Measurements from ENCODE around the gene EMC1. TPM values are rescaled to one million over a fixed set of nuclear protein-coding genes. Genes with fewer than 3 reads are reported as not detected.
A peak's percentile ranks its signal among the peaks of the same experiment; 100 is the strongest.
"Not testable (repeated sequence)": the region's sequence is repeated elsewhere in the genome, so short reads cannot be mapped to it uniquely, and the experiment has no call there.

The EMC1 gene
- total RNA-seq, 2 donors from 2014 or later, result 39.3 to 63.0 TPM

GRCh38 chr1:19287436-19288185 lies 36.3 kb upstream of the EMC1 start:
- Histone ChIP-seq H3K27me3 (replicated peaks; ENCODE audit: insufficient read depth) (no peaks in the 10 kb centered on the region), H3K4me1 (ENCODE audit: control insufficient read depth in 1 of 2, low read depth in 2 of 2) (peaks cover 0 to 5% of the 10 kb centered on the region in 2 donors), H3K27ac (no peak overlapping the region), H3K36me3 (no peaks in the 10 kb centered on the region), H3K4me3 (no peak overlapping the region), H3K9me3 (no peaks in the 10 kb centered on the region)
- ATAC-seq (ENCODE audit: insufficient number of reproducible peaks, low FRiP score, low read depth), result no peak
- TF ChIP-seq CTCF (IDR thresholded peaks at IDR 0.05), result no peak
- no peak for DNase-seq (ENCODE audit: low spot score)

GRCh38 chr1:19285807-19286206 lies 34.5 kb upstream of the EMC1 start:
- H3K27ac ChIP-seq; H3K9me3 ChIP-seq; H3K27me3 ChIP-seq (replicated peaks; ENCODE audit: insufficient read depth); ATAC-seq (ENCODE audit: insufficient number of reproducible peaks, low FRiP score, low read depth); H3K4me3 ChIP-seq; H3K4me1 ChIP-seq (ENCODE audit: control insufficient read depth in 1 of 2, low read depth in 2 of 2); DNase-seq (ENCODE audit: low spot score); H3K36me3 ChIP-seq: not testable (repeated sequence)

GRCh38 chr1:19285366-19285765 lies 34.0 kb upstream of the EMC1 start:
- H3K36me3 ChIP-seq; DNase-seq (ENCODE audit: low spot score); H3K4me3 ChIP-seq; ATAC-seq (ENCODE audit: insufficient number of reproducible peaks, low FRiP score, low read depth); H3K4me1 ChIP-seq (ENCODE audit: control insufficient read depth in 1 of 2, low read depth in 2 of 2); H3K27ac ChIP-seq; H3K27me3 ChIP-seq (replicated peaks; ENCODE audit: insufficient read depth); H3K9me3 ChIP-seq: not testable (repeated sequence)

GRCh38 chr1:19284881-19285280 lies 33.6 kb upstream of the EMC1 start:
- Histone ChIP-seq H3K36me3 (no peaks in the 10 kb centered on the region), H3K9me3 (no peaks in the 10 kb centered on the region), H3K4me3 (no peak overlapping the region), H3K27ac (no peak overlapping the region), H3K27me3 (replicated peaks; ENCODE audit: insufficient read depth) (no peaks in the 10 kb centered on the region), H3K4me1 (ENCODE audit: control insufficient read depth in 1 of 2, low read depth in 2 of 2) (peaks cover 0 to 5% of the 10 kb centered on the region in 2 donors)
- ATAC-seq (ENCODE audit: insufficient number of reproducible peaks, low FRiP score, low read depth) (no peak), DNase-seq (ENCODE audit: low spot score) (no peak)
- no peak for TF ChIP-seq CTCF (IDR thresholded peaks at IDR 0.05)

GRCh38 chr1:19283891-19284290 lies 32.6 kb upstream of the EMC1 start:
- no peak overlapping the region for H3K27ac ChIP-seq
- no peak overlapping the region for H3K4me3 ChIP-seq
- DNase-seq (ENCODE audit: low spot score) (no peak), ATAC-seq (ENCODE audit: insufficient number of reproducible peaks, low FRiP score, low read depth) (no peak)
- H3K9me3 ChIP-seq, result no peaks in the 10 kb centered on the region
- no peaks in the 10 kb centered on the region for H3K36me3 ChIP-seq
- TF ChIP-seq CTCF (IDR thresholded peaks at IDR 0.05), result no peak
- no peaks in the 10 kb centered on the region for H3K27me3 ChIP-seq (replicated peaks; ENCODE audit: insufficient read depth)
- peaks cover 0 to 1% of the 10 kb centered on the region in 2 donors for H3K4me1 ChIP-seq (ENCODE audit: control insufficient read depth in 1 of 2, low read depth in 2 of 2)

- ATAC-seq (ENCODE audit: insufficient number of reproducible peaks, low FRiP score, low read depth), result no peak
- DNase-seq (ENCODE audit: low spot score), result no peak
- H3K36me3 ChIP-seq, result no peaks in the 10 kb centered on the region
Observed at GRCh38 chr1:19274636-19275035, 23.3 kb upstream of the EMC1 start.

GRCh38 chr1:19273844-19274531 lies 22.7 kb upstream of the EMC1 start:
- DNase-seq (ENCODE audit: low spot score), result not testable (repeated sequence)

More at GRCh38 chr1:19274636-19275035, 23.3 kb upstream of the EMC1 start:
- Histone ChIP-seq H3K9me3 (no peaks in the 10 kb centered on the region), H3K4me3 (no peak overlapping the region), H3K27ac (no peak overlapping the region), H3K27me3 (replicated peaks; ENCODE audit: insufficient read depth) (no peaks in the 10 kb centered on the region), H3K4me1 (ENCODE audit: control insufficient read depth in 1 of 2, low read depth in 2 of 2) (no peaks in the 10 kb centered on the region)
- TF ChIP-seq CTCF (IDR thresholded peaks at IDR 0.05), result no peak

More at GRCh38 chr1:19273844-19274531, 22.7 kb upstream of the EMC1 start:
- H3K27me3 ChIP-seq (replicated peaks; ENCODE audit: insufficient read depth); H3K4me1 ChIP-seq (ENCODE audit: control insufficient read depth in 1 of 2, low read depth in 2 of 2); H3K27ac ChIP-seq; H3K36me3 ChIP-seq; H3K9me3 ChIP-seq; ATAC-seq (ENCODE audit: insufficient number of reproducible peaks, low FRiP score, low read depth): not testable (repeated sequence)
- H3K4me3 ChIP-seq, result peak overlapping the region; percentile 35
